Measurements from ENCODE around the gene LILRB2.
"Not testable (repeated sequence)": the region's sequence is repeated elsewhere in the genome, so short reads cannot be mapped to it uniquely, and the experiment has no call there.

The LILRB2 gene

GRCh38 chr19:54281007-54281728 lies at the start of gene LILRB2:
TSS of gene LILRB2 (minus strand) at chr19:54281110. CDS start at chr19:54280496, 614 bp downstream.
- no peak for DNase-seq (ENCODE audit: low read depth)

GRCh38 chr19:54329476-54330165 lies 48.7 kb upstream of the LILRB2 start:
- DNase-seq (ENCODE audit: low read depth), result no peak

GRCh38 chr19:54328781-54329180 lies 47.9 kb upstream of the LILRB2 start:
- DNase-seq (ENCODE audit: low read depth), result not testable (repeated sequence)

DNA sequence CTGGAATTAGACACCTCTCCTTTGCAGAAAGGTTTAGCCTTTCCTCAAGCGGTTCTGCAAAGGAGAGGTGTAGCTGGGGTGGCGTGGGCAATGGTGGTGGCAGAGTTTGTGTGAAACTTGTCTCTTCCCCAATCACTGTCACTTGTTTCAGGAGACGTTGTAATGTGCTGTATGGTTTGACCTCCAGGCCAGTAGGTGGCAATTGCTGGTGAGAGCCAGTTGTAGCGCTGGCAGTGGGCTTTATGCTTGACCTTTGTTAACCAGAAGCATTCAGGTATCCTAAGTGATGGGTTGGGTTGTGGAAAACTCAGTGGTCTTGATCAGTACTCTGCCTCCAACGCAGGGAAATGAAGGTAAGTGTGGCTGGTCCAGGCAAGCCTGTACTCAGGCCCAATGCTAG lies 44.7 kb upstream of the LILRB2 start:
- DNase-seq (ENCODE audit: low read depth), result no peak

DNA sequence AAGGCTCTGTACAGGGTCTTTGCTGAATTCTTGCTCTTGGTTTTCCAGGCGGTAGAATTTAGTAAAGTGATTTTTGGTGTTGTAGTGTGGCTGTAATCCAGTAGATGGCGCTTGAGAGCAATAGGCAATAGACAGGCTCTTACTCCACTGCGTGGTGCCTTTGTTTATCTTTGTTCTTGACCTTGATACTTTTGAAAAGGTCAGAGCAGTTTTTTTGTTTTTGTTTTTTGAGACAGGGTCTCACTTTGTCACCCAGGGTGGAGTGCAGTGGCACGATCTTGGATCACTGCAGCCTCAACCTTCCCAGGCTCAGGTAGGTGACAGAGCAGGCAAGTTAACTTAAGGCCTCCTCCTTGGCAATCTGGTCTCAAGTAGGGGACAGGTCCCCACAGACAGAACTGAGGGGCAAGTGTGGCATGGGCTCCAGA lies 44.3 kb upstream of the LILRB2 start:
- DNase-seq (ENCODE audit: low read depth), result peak; percentile 32

DNA sequence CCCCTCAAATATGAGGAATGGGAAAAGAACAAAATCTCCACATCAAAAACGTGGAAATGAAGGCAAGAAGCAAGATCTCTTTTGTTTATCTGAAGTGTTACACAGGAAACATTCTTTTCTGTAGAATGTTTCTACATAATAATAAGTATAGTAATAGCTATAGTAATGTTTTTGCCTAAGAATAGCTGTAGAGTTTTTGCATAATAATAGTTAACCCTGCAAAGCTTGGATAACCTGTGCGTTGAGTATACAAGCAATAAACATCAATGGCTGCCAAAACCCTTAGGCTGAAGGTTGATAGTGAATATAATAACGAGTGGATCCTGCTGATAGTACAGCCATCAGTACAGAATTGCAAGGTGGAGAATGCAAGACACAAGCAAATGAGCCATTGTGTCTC lies 43.2 kb upstream of the LILRB2 start:
- DNase-seq (ENCODE audit: low read depth), result no peak

DNA sequence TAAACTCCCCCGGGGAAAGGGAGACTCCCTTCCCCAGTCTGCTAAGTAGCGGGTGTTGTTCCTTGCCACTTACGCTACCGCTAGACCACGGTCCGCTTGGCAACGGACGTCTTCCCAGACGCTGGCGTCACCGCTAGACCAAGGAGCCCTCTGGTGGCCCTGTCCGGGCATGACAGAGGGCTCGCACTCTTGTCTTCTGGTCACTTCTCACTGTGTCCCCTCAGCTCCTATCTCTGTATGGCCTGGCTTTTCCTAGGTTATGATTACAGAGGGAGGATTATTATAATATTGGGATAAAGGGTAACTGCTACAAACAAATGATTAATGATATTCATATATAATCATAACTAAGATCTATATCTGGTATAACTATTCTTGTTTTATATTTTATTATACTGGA lies 42.0 kb upstream of the LILRB2 start:
- DNase-seq (ENCODE audit: low read depth), result not testable (repeated sequence)

DNA sequence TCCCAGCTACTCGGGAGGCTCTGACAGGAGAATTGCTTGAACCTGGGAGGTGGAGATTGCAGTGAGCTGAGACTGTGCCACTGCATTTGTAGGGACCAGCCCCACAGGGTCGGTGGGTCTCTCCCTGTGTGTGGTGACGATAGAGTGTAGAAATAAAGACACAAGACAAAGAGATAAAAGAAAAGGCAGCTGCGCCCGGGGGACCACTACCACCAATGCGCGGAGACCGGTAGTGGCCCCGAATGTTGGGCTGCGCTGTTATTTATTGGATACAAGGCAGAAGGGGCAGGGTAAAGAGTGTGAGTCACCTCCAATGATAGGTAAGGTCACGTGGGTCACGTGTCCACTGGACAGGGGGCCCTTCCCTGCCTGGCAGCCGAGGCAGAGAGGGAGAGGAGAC lies 41.4 kb upstream of the LILRB2 start:
- DNase-seq (ENCODE audit: low read depth), result not testable (repeated sequence)

DNA sequence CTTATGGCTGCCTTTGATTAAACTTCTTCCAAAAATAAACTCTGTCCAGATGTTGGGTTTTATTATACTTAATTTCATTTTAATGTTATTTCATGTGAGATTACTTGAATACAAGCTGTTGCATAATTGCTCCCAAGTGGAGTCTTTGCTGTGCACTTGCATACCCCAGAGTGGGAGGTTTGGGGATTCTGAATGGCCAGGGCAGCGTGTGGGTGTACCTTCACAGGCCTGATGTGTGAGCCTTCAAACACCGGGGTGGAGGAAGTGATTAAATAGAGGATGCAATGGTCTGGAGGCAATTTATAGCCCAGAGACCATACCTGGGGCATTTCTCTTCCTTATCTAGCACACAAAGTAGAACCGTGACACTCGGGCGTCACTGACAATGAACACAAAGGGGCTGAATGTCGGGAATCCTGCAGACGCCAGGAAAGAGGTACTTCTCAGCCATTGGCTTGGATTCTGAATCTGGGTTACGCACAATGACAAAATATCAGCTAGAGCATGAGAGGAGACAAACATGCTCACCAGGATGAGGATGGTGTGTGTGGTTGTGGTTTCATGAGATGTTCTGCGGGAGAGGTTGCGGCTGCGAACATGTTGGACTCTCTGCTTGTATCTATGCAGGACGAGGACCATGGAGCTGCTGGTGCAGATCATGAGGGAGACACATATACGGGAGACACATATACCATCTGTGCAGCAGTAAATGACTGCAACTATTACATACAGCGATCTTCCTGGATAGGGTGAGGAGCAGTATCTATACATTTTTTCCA lies 39.2 kb upstream of the LILRB2 start:
- DNase-seq (ENCODE audit: low read depth), result no peak

GRCh38 chr19:54319049-54319448 lies 38.1 kb upstream of the LILRB2 start:
- DNase-seq (ENCODE audit: low read depth), result no peak

- DNase-seq (ENCODE audit: low read depth), result no peak
Measured at GRCh38 chr19:54317965-54318240, 37.0 kb upstream of the LILRB2 start.

DNA sequence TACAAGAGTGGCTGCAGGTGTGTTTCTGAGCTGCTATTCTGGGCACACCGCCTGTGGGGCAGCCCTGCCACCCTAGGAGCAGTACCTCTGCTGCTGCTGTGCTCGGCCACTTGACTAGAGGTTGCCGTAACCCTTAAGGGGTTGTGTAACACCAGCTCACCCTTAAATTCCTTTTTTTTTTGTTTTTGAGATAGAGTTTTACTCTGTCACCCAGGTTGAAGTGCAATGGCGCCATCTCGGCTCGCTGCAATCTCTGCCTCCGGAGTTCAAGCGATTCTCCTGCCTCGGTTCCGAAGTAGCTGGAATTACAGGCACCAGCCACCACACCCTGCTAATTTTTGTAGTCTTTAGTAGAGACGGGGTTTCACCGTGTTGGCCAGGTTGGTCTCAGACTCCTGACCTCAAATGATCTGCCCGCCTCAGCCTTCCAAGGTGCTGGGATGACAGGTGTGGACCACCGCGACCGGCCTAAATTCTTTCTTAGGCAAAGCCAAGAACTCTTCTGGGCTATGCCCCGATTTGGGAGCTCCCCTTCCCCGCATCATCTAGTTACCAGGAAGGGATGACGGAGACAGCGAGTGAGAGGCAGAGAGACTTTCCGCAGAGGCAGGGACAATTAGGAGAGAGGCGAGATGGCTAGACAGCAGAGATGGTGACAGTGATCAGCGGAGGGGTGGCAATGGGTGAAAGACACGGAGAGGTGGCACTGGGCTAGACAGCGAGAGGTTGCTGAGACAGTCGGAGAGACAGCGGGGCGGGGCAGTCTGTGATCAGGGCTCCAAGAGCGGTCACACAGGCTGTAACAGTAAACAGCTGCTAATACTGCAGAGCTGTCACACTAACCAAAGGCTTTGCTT lies 36.4 kb upstream of the LILRB2 start:
- no peak for DNase-seq (ENCODE audit: low read depth)

DNA sequence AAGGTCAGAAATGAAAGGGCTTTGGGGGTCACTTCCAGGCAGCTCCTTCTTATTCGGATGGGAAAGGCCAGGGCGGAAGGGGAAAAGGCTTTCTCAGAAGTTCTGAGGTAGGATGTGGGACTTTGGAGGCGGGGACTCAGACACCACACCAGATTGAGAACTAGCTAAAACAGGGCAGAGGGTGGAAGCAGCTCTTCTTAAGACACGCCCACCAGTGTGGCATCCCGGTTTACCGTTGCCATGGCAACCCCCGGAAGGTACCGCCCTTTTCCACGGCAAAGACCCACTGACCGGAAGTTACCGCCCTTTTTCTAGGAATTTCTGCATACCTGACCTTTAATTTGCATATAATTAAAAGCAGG lies 35.8 kb upstream of the LILRB2 start:
- DNase-seq (ENCODE audit: low read depth), result no peak

GRCh38 chr19:54315956-54316355 lies 35.0 kb upstream of the LILRB2 start:
- no peak for DNase-seq (ENCODE audit: low read depth)

DNA sequence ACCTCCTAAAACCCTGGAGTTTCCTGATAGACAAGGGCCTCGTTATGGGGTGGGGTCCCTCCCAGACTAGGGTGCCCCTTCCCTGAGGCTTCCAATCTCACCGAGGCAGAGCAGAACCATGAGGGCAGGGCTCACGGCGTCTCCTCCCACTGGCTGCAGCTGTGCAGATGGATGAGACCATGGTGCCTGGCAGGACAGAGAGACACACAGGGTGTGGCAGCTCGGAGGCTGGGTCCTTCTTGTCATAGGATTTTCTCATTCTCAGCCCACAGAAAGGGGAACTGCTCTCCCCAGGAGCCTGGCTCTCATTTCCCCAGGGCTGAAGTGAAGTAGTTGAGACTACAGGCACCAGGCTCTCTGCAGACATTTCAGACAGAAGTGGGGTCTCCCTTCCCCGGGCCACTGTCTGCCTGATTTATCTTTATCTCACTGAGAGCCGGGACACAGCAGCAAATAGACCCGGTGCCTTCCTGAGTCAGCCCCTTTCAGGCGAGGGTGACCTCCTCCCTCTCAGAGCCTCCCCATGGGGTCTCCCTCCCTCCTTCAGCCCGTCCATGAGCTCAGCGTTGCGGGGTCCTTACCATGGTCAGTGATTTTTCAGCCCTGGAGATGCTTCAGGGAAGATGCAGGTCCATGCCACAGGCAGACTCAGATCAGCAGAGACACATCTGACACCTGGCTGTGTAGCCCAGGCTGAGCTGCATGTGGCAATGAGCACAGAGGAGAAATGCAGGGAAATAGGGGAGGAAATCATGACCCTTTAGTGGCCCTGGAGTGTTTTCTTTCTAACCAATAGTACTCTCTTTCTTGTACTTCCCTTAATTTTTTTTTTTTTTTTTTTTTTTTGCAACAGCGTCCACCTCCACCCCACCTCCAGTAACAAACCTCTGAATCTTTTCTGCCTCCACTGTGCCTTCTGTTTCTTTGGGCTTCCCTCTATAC lies 31.8 kb upstream of the LILRB2 start, which contains the start of gene LILRA5:
LILRA5 (minus strand) TSS at position 731 of the 942 bp plus-strand sequence; CDS start at position 584, 147 bp downstream.
- no peak for DNase-seq (ENCODE audit: low read depth)

- DNase-seq (ENCODE audit: low read depth), result no peak
Measured at GRCh38 chr19:54312011-54312410, 31.1 kb upstream of the LILRB2 start.

DNA sequence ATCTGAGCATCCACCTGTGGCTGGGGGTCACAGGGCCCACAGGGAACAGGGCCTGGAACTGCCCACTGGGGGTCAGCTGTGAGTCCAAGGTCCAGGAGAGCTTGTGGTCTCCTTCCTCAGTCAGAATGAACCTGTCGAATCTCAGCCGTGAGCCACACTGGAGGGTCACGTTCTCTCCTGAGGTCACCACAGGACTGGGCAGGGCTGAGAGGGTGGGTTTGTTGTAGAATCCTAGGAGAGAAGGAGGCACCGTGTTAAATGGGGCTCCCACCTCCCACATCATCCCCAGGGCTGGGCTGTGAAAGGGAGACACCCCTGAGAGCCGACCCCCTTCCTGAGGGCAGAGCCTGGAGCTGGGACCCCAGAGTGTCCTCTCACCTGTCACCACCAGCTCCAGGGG lies 30.6 kb upstream of the LILRB2 start:
- DNase-seq (ENCODE audit: low read depth), result no peak

GRCh38 chr19:54310543-54310942 lies 29.6 kb upstream of the LILRB2 start:
- no peak for DNase-seq (ENCODE audit: low read depth)

DNA sequence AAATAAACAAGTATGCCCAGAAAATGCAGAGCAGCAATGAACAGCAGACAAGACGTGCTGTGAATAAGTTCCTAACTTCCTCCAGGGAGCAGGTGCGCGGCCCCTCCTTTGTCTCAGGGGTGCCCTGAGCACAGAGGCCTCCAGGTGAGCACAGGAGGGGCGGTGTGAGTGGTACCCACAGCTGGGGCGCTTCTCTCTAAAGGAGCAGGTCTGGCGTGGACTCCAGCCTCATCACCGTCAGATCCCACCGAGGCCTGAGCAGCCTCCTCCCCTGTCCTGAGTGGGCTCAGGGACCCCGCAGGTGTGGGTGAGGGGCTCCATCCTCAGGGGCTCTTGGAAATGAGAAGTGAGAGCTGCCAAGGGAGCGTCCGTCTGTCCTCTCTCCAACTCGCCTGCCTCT lies 28.9 kb upstream of the LILRB2 start:
- DNase-seq (ENCODE audit: low read depth), result no peak

DNA sequence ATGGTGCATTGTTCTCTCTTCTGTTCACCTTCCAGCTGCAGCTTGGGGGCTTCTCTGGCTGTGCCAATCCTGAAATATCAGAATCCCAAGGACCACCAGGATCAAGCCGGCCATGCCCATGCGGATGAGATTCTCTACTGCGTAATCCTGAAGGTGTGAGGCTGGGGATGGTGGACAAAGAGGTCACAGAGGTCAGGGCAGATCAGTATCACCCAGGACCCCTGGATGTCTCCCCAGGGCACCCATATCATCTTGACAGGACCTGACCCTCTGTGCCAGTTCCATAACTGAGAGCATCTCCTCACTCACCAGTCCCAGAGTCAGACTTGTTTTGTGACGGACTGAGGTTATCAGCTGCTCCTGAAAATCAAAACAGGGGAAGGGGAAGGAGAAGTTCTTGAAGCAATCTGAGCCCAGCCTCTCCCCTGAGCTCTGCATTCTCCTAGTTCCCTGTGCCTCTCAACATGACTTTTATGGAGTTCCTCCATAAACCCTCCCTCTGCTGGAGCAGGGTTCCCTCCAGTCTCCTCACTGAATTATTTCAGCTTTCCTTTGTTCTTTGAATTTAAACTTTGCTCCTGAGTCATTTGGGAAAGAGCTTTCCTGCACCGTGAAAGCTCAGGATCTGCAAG lies 26.6 kb upstream of the LILRB2 start:
- no peak for DNase-seq (ENCODE audit: low read depth)

DNA sequence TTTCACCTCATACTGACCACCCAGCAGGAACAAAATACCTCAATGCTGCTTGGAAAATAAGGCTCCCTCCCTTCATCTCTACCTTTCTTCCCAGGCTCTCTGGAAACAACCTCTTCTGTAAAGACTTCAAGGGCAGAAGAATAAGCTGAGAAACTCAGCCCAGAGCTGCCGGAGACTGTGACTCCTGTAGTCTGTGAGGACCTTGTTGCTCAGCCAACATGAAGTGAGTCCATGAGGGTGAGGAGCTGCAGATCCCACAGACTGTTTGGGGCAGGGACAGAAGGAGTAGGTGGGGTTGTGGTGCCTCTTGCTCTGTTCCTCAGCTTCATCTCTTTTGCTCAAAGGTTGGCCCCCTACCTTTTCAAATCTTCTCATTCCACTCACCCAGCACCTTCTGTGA lies 24.2 kb upstream of the LILRB2 start:
- no peak for DNase-seq (ENCODE audit: low read depth)
